Body of pancreas (tissue), 4 donors: ENCODE measurements around the gene CFAP410.

ENCODE experiments used
- CTCF ChIP-seq, 7 experiments: fragments of 450-650 bp in 4 of 7; fragments of 200-600 bp in 3 of 7; sonication (generic) in 3 of 7; IDR thresholded peaks; one replicate each; pipeline ENCODE4 v1.5.1; 2016 to 2019; ENCODE audit warnings: antibody characterized with exemption in 7 of 7
- POLR2A ChIP-seq, 3 donors: fragments of 450-650 bp; IDR thresholded peaks; one replicate each; pipeline ENCODE4 v1.6.1; 2016; ENCODE audit warnings: antibody characterized with exemption in 3 of 3, mild to moderate bottlenecking in 2 of 3

- TF ChIP-seq CTCF (IDR thresholded peaks at IDR 0.05) = no peak
- no peak for TF ChIP-seq POLR2A (IDR thresholded peaks at IDR 0.05)
Observed at GRCh38 chr21:44370786-44371410, 31.7 kb upstream of the CFAP410 start.
